ENCODE data around the gene LRRC10B.

The LRRC10B gene

GRCh38 chr11:61489833-61490721 lies 18.5 kb upstream of the LRRC10B start:
- H3K4ac ChIP-seq (ENCODE audit: low read depth, low read length) = no peak overlapping the region
- H4K12ac ChIP-seq (ENCODE audit: low read depth, low read length) = no peak overlapping the region
- peak overlapping the region; percentile 2 for H3K14ac ChIP-seq (ENCODE audit: low read length)
- H3K27ac ChIP-seq (ENCODE audit: low read depth, low read length) = no peak overlapping the region
- H3K79me2 ChIP-seq (ENCODE audit: control insufficient read depth, insufficient read depth, low read length, poor library complexity) = no peaks in the 10 kb centered on the region
- H3K4me2 ChIP-seq (ENCODE audit: low read length) = no peak overlapping the region
- no peak overlapping the region for H4K8ac ChIP-seq (ENCODE audit: low read depth, low read length)
- no peak overlapping the region for H3K18ac ChIP-seq (ENCODE audit: low read length)
- peaks cover 2% of the 10 kb centered on the region for H3K9me3 ChIP-seq (ENCODE audit: insufficient read depth, low read depth, low read length)
- H3K4me1 ChIP-seq (ENCODE audit: control insufficient read depth in 1 of 2, insufficient read depth in 2 of 2, low read length in 2 of 2) = peaks cover 18 to 25% of the 10 kb centered on the region in 2 experiments
- H3K23ac ChIP-seq (ENCODE audit: low read length) = no peak overlapping the region
- peaks cover 12% of the 10 kb centered on the region for H3K79me1 ChIP-seq (ENCODE audit: low read length)
- no peak overlapping the region for H2BK120ac ChIP-seq (ENCODE audit: insufficient read depth, low read length, poor library complexity)
- no peak overlapping the region for H2BK5ac ChIP-seq (ENCODE audit: low read depth, low read length, poor library complexity)
- no peaks in the 10 kb centered on the region for H3K27me3 ChIP-seq (ENCODE audit: insufficient read depth, low read length)
- DNase-seq = no peak
- peak overlapping the region; percentile 61 for H2BK12ac ChIP-seq (ENCODE audit: low read length)
- H3K4me3 ChIP-seq (ENCODE audit: low read depth, low read length) = no peak overlapping the region
- peak overlapping the region; percentile 24 for H2AK5ac ChIP-seq (ENCODE audit: low read length)
- H2AFZ ChIP-seq (ENCODE audit: insufficient read depth, low read length, poor library complexity) = no peak overlapping the region
- H4K91ac ChIP-seq (ENCODE audit: low read depth, low read length) = peak overlapping the region; percentile 71
- no peaks in the 10 kb centered on the region for H3K36me3 ChIP-seq (ENCODE audit: control insufficient read depth in 1 of 2, insufficient read depth in 2 of 2, low read length in 2 of 2)
- H3K9ac ChIP-seq (ENCODE audit: low read length) = no peak overlapping the region
- WGBS (ENCODE audit: extremely low coverage, insufficient coverage, insufficient read length) = no CpG with 5 or more reads among the region's 13 CpGs

- H2BK12ac ChIP-seq (ENCODE audit: low read length) = no peak overlapping the region
- no peak overlapping the region for H4K8ac ChIP-seq (ENCODE audit: low read depth, low read length)
- no peak overlapping the region for H2BK5ac ChIP-seq (ENCODE audit: low read depth, low read length, poor library complexity)
- no peak overlapping the region for H3K23ac ChIP-seq (ENCODE audit: low read length)
- no peaks in the 10 kb centered on the region for H3K79me2 ChIP-seq (ENCODE audit: control insufficient read depth, insufficient read depth, low read length, poor library complexity)
- no peak for DNase-seq
- H2AK5ac ChIP-seq (ENCODE audit: low read length) = no peak overlapping the region
- no peak overlapping the region for H4K12ac ChIP-seq (ENCODE audit: low read depth, low read length)
- no CpG with 5 or more reads among the region's 12 CpGs for WGBS (ENCODE audit: extremely low coverage, insufficient coverage, insufficient read length)
- H3K79me1 ChIP-seq (ENCODE audit: low read length) = peaks cover 12% of the 10 kb centered on the region
- H3K4me3 ChIP-seq (ENCODE audit: low read depth, low read length) = no peak overlapping the region
- H3K4me2 ChIP-seq (ENCODE audit: low read length) = no peak overlapping the region
- H3K27ac ChIP-seq (ENCODE audit: low read depth, low read length) = no peak overlapping the region
- H4K91ac ChIP-seq (ENCODE audit: low read depth, low read length) = no peak overlapping the region
- no peak overlapping the region for H3K14ac ChIP-seq (ENCODE audit: low read length)
- peaks cover 18 to 25% of the 10 kb centered on the region in 2 experiments for H3K4me1 ChIP-seq (ENCODE audit: control insufficient read depth in 1 of 2, insufficient read depth in 2 of 2, low read length in 2 of 2)
- no peak overlapping the region for H3K18ac ChIP-seq (ENCODE audit: low read length)
- no peaks in the 10 kb centered on the region for H3K9me3 ChIP-seq (ENCODE audit: insufficient read depth, low read depth, low read length)
- H2AFZ ChIP-seq (ENCODE audit: insufficient read depth, low read length, poor library complexity) = no peak overlapping the region
- no peaks in the 10 kb centered on the region for H3K27me3 ChIP-seq (ENCODE audit: insufficient read depth, low read length)
- no peaks in the 10 kb centered on the region for H3K36me3 ChIP-seq (ENCODE audit: control insufficient read depth in 1 of 2, insufficient read depth in 2 of 2, low read length in 2 of 2)
- no peak overlapping the region for H3K9ac ChIP-seq (ENCODE audit: low read length)
- H2BK120ac ChIP-seq (ENCODE audit: insufficient read depth, low read length, poor library complexity) = no peak overlapping the region
- H3K4ac ChIP-seq (ENCODE audit: low read depth, low read length) = no peak overlapping the region
Observed at GRCh38 chr11:61491736-61492395, 16.7 kb upstream of the LRRC10B start.

DNA sequence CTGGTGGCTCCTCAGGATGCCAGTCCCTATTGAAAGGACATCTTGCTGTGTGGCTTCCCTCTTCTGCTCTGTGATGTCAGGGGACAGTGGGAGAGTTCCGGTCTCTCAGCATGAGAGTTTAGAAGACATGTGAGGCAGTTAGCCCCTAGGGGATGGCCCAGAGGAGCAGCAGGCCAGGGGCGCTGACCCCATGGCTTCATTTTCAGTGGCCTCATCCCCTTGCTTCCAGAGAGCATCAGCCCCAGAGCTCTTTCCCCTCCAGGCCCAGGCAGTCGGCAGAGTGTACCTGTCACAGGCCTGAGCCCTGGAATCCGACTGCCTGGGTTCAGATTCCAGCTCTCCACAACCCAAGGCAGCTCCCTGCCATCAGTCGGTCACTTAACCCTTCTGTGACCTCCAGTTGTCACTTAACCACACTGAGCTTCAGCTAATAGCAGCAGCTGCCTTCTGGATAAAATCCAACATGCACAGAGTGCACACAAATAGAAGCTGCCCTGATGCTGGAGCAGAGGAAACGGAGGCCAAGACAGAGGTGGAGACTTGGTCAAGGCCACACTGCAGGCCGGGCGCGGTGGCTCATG lies 14.1 kb upstream of the LRRC10B start:
- Histone ChIP-seq H2BK5ac (ENCODE audit: low read depth, low read length, poor library complexity) (no peak overlapping the region), H3K23ac (ENCODE audit: low read length) (no peak overlapping the region), H3K36me3 (ENCODE audit: control insufficient read depth in 1 of 2, insufficient read depth in 2 of 2, low read length in 2 of 2) (no peaks in the 10 kb centered on the region), H2BK12ac (ENCODE audit: low read length) (no peak overlapping the region), H3K79me2 (ENCODE audit: control insufficient read depth, insufficient read depth, low read length, poor library complexity) (no peaks in the 10 kb centered on the region), H4K8ac (ENCODE audit: low read depth, low read length) (no peak overlapping the region), H4K91ac (ENCODE audit: low read depth, low read length) (no peak overlapping the region), H2AFZ (ENCODE audit: insufficient read depth, low read length, poor library complexity) (no peak overlapping the region), H3K4ac (ENCODE audit: low read depth, low read length) (no peak overlapping the region), H3K27me3 (ENCODE audit: insufficient read depth, low read length) (no peaks in the 10 kb centered on the region), H3K4me1 (ENCODE audit: control insufficient read depth in 1 of 2, insufficient read depth in 2 of 2, low read length in 2 of 2) (peaks cover 9 to 14% of the 10 kb centered on the region in 2 experiments), H3K9ac (ENCODE audit: low read length) (no peak overlapping the region), H2AK5ac (ENCODE audit: low read length) (no peak overlapping the region), H2BK120ac (ENCODE audit: insufficient read depth, low read length, poor library complexity) (no peak overlapping the region), H3K4me3 (ENCODE audit: low read depth, low read length) (no peak overlapping the region), H3K4me2 (ENCODE audit: low read length) (no peak overlapping the region), H3K79me1 (ENCODE audit: low read length) (peaks cover 2% of the 10 kb centered on the region), H3K27ac (ENCODE audit: low read depth, low read length) (no peak overlapping the region), H3K9me3 (ENCODE audit: insufficient read depth, low read depth, low read length) (no peaks in the 10 kb centered on the region), H4K12ac (ENCODE audit: low read depth, low read length) (no peak overlapping the region), H3K14ac (ENCODE audit: low read length) (no peak overlapping the region), H3K18ac (ENCODE audit: low read length) (no peak overlapping the region)
- DNase-seq = no peak
- WGBS (ENCODE audit: extremely low coverage, insufficient coverage, insufficient read length) = no CpG with 5 or more reads among the region's 9 CpGs

DNA sequence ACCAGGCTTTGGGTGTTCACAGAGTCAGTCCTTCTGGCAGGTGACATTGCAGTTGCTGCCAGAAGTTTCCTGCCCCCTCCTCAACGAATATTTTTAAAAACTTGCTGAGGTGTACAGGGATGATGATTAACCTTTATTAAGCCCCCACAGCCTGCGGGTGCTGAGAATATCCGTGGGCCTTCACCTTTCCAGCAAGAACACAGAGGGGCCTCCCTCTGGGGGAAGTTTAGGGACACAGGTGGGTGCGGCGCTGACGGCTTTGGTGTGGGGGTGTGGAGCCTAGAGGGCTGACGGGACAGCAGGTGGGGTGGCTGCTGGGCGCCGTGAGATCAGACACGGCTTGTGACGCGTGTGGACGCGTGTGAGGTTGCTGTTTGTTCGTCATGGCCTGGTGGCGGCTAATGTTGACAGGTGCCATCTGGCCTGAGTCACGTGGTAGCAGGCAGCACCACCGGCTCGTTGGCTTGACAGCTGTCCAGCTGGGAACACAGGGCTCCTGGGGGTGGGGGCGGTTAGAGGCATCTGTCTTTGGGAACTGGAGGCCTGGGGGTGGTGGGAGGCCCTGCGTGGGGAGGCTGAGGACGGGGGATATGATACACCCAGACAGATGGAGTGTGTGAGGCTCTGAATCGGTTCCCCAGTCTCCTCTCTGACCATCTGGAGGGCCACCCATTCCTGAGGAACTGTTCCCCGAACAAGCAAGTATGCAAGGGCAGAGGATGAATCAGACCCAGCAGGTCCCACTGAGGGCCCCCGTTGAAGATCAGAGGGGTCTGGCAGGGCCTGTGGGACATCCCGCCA lies 12.5 kb upstream of the LRRC10B start:
- no peak overlapping the region for H3K23ac ChIP-seq (ENCODE audit: low read length)
- H3K79me1 ChIP-seq (ENCODE audit: low read length) = no peaks in the 10 kb centered on the region
- no peaks in the 10 kb centered on the region for H3K27me3 ChIP-seq (ENCODE audit: insufficient read depth, low read length)
- no peak overlapping the region for H2BK5ac ChIP-seq (ENCODE audit: low read depth, low read length, poor library complexity)
- no peak overlapping the region for H2AK5ac ChIP-seq (ENCODE audit: low read length)
- WGBS (ENCODE audit: extremely low coverage, insufficient coverage, insufficient read length) = no CpG with 5 or more reads among the region's 26 CpGs
- no peak overlapping the region for H2BK12ac ChIP-seq (ENCODE audit: low read length)
- no peak overlapping the region for H3K4ac ChIP-seq (ENCODE audit: low read depth, low read length)
- no peaks in the 10 kb centered on the region for H3K79me2 ChIP-seq (ENCODE audit: control insufficient read depth, insufficient read depth, low read length, poor library complexity)
- peaks cover 3 to 5% of the 10 kb centered on the region in 2 experiments for H3K4me1 ChIP-seq (ENCODE audit: control insufficient read depth in 1 of 2, insufficient read depth in 2 of 2, low read length in 2 of 2)
- no peak overlapping the region for H3K4me3 ChIP-seq (ENCODE audit: low read depth, low read length)
- no peak for DNase-seq
- no peak overlapping the region for H3K18ac ChIP-seq (ENCODE audit: low read length)
- no peak overlapping the region for H3K14ac ChIP-seq (ENCODE audit: low read length)
- no peak overlapping the region for H4K91ac ChIP-seq (ENCODE audit: low read depth, low read length)
- H4K12ac ChIP-seq (ENCODE audit: low read depth, low read length) = no peak overlapping the region
- H4K8ac ChIP-seq (ENCODE audit: low read depth, low read length) = no peak overlapping the region
- no peak overlapping the region for H3K4me2 ChIP-seq (ENCODE audit: low read length)
- H2AFZ ChIP-seq (ENCODE audit: insufficient read depth, low read length, poor library complexity) = no peak overlapping the region
- no peak overlapping the region for H3K27ac ChIP-seq (ENCODE audit: low read depth, low read length)
- no peak overlapping the region for H2BK120ac ChIP-seq (ENCODE audit: insufficient read depth, low read length, poor library complexity)
- H3K9ac ChIP-seq (ENCODE audit: low read length) = peak overlapping the region; percentile 24
- H3K9me3 ChIP-seq (ENCODE audit: insufficient read depth, low read depth, low read length) = no peaks in the 10 kb centered on the region
- no peaks in the 10 kb centered on the region for H3K36me3 ChIP-seq (ENCODE audit: control insufficient read depth in 1 of 2, insufficient read depth in 2 of 2, low read length in 2 of 2)

All from trophoblast cell (in vitro differentiated cells and primary cell).